Measurements from ENCODE around the gene SLC2A3. TPM values are rescaled to one million over a fixed set of nuclear protein-coding genes. Genes with fewer than 3 reads are reported as not detected.
"Not testable (repeated sequence)": the region's sequence is repeated elsewhere in the genome, so short reads cannot be mapped to it uniquely, and the experiment has no call there.

Gene SLC2A3
- polyA plus RNA-seq, 2 of the 4 experiments (the other 2 are of a cell fraction), result 13.3 to 52.4 TPM

DNA sequence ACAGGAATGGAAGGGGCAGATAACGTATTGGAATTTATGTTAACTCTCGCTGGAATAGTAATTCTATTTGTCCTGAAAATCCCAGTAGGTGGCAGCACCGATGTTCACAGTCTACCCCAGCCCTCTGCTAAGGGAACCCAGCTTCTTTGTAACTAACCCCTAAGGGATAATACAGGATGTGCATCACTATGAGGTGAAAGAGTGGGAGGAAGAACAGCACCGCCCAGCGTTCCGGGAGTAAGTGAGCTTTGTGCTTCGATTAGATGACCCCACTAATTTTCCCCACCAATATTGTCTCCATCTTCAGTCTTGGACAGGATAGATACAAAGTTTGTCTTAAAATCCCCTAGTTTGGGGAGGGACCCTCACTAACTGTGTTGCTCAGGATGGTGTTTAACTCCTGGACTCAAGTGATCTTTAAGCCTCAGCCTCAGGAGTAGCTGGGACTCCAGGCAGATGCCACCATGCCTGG, 2.7 kb downstream of the SLC2A3 start:
- peaks cover 14% of the 10 kb centered on the region for H3K4me1 ChIP-seq
- peak overlapping the region; percentile 74 for H3K4me2 ChIP-seq
- WGBS (ENCODE audit: missing lambda C conversion rate), result 2% methylated on average over 7 of the region's 7 CpGs
- FAIRE-seq (peak; percentile 93), ATAC-seq (peak; percentile 93 to 97), DNase-seq (ENCODE audit: low read depth in 1 of 2, low spot score in 1 of 2) (peak; percentile 90 to 94)
- CTCF ChIA-PET, result interaction anchor here (0.6 to 5.8 kb wide), 39 partner anchors 10 to 1048 kb away, joined by 3 to 66 read pairs (median 5); no protein-coding TSS in a partner anchor
- TF ChIP-seq, protein P1, sequence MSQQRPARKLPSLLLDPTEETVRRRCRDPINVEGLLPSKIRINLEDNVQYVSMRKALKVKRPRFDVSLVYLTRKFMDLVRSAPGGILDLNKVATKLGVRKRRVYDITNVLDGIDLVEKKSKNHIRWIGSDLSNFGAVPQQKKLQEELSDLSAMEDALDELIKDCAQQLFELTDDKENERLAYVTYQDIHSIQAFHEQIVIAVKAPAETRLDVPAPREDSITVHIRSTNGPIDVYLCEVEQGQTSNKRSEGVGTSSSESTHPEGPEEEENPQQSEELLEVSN (IDR thresholded peaks at IDR 0.05; ENCODE audit: borderline replicate concordance, low read depth), result no peak
- peak; percentile 87 for TF ChIP-seq SMC3 (IDR thresholded peaks at IDR 0.05)
- no peak for TF ChIP-seq ZSCAN20 (CRISPR knock-in tag; IDR thresholded peaks at IDR 0.05)
- TF ChIP-seq NFE2L2 (conservative IDR thresholded peaks at IDR 0.05; ENCODE audit: low read length), result no peak
- no peak for TF ChIP-seq POLR2AphosphoS2 (conservative IDR thresholded peaks at IDR 0.05; ENCODE audit: low read length)
- TF ChIP-seq, protein P2, sequence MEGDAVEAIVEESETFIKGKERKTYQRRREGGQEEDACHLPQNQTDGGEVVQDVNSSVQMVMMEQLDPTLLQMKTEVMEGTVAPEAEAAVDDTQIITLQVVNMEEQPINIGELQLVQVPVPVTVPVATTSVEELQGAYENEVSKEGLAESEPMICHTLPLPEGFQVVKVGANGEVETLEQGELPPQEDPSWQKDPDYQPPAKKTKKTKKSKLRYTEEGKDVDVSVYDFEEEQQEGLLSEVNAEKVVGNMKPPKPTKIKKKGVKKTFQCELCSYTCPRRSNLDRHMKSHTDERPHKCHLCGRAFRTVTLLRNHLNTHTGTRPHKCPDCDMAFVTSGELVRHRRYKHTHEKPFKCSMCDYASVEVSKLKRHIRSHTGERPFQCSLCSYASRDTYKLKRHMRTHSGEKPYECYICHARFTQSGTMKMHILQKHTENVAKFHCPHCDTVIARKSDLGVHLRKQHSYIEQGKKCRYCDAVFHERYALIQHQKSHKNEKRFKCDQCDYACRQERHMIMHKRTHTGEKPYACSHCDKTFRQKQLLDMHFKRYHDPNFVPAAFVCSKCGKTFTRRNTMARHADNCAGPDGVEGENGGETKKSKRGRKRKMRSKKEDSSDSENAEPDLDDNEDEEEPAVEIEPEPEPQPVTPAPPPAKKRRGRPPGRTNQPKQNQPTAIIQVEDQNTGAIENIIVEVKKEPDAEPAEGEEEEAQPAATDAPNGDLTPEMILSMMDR (IDR thresholded peaks at IDR 0.05), result peak; percentile 87
- no peak for TF ChIP-seq EHF (CRISPR knock-in tag; IDR thresholded peaks at IDR 0.05)
- peak; percentile 80 to 83 for TF ChIP-seq RAD21 (conservative IDR thresholded peaks at IDR 0.05 in 1 of 2, IDR thresholded peaks at IDR 0.05 in 1 of 2)
- TF ChIP-seq, protein P3, sequence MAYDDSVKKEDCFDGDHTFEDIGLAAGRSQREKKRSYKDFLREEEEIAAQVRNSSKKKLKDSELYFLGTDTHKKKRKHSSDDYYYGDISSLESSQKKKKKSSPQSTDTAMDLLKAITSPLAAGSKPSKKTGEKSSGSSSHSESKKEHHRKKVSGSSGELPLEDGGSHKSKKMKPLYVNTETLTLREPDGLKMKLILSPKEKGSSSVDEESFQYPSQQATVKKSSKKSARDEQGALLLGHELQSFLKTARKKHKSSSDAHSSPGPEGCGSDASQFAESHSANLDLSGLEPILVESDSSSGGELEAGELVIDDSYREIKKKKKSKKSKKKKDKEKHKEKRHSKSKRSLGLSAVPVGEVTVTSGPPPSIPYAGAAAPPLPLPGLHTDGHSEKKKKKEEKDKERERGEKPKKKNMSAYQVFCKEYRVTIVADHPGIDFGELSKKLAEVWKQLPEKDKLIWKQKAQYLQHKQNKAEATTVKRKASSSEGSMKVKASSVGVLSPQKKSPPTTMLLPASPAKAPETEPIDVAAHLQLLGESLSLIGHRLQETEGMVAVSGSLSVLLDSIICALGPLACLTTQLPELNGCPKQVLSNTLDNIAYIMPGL (CRISPR knock-in tag; IDR thresholded peaks at IDR 0.05; ENCODE audit: borderline replicate concordance), result no peak
- TF ChIP-seq RNF2 (IDR thresholded peaks at IDR 0.05; ENCODE audit: borderline replicate concordance, low read depth), result no peak
- no peak for TF ChIP-seq CBX8 (IDR thresholded peaks at IDR 0.05)
- TF ChIP-seq SREBF2 (IDR thresholded peaks at IDR 0.05), result no peak
- TF ChIP-seq, protein P4, sequence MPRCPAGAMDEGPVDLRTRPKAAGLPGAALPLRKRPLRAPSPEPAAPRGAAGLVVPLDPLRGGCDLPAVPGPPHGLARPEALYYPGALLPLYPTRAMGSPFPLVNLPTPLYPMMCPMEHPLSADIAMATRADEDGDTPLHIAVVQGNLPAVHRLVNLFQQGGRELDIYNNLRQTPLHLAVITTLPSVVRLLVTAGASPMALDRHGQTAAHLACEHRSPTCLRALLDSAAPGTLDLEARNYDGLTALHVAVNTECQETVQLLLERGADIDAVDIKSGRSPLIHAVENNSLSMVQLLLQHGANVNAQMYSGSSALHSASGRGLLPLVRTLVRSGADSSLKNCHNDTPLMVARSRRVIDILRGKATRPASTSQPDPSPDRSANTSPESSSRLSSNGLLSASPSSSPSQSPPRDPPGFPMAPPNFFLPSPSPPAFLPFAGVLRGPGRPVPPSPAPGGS (IDR thresholded peaks at IDR 0.05), result no peak
- POLR2A ChIA-PET, result interaction anchor here (0.6 to 1.9 kb wide), 4 partner anchors 27 to 94 kb away, joined by 3 to 15 read pairs (median 6); no protein-coding TSS in a partner anchor
- H3K4me3 ChIP-seq, result peak overlapping the region; percentile 51; the same call in 2 of the 3 replicates
- no peaks in the 10 kb centered on the region for H3K9me3 ChIP-seq
- H3K27ac ChIP-seq, result peak overlapping the region; percentile 31 to 79; a peak in 5 of 6 replicates

DNA sequence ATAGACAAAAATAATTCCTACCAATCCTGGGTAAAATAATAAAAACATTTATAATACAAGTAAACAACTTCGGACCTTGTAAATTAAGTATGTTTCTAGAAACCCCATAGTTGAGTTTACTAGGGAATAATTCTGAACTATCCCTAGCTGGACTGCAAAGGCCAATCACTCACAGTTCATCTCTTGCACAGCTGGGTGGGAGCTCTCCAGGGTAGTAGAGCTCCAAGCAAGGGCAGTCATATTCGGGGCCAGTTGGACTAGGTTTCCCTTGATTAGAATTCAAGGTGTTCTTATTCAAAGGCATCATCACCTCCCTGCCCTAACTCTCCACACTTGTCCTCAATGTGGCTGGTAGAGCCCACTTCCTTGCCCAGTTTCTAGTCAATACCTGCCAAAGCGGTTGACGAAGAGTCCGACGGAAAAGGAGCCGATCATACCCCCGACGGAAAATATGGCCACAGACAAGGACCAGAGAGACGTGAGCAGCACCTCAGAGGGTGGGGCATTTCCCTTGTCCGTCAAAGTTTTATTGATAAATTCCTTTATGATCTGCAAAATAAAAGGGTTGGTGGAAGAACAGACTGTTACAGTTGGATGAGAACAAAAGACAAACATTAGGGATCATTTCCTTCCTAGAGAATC, 3.3 kb downstream of the SLC2A3 start:
- not testable (repeated sequence) for ATAC-seq; H3K4me1 ChIP-seq; H3K27ac ChIP-seq; DNase-seq (ENCODE audit: low read depth in 1 of 2, low spot score in 1 of 2); H3K4me2 ChIP-seq; FAIRE-seq; H3K9me3 ChIP-seq; H3K4me3 ChIP-seq
- POLR2A ChIA-PET, result interaction anchor here (0.6 to 1.9 kb wide), 4 partner anchors 28 to 95 kb away, joined by 3 to 15 read pairs (median 6); no protein-coding TSS in a partner anchor
- 60% methylated on average over 11 of the region's 11 CpGs for WGBS (ENCODE audit: missing lambda C conversion rate)
- TF ChIP-seq, protein P5, sequence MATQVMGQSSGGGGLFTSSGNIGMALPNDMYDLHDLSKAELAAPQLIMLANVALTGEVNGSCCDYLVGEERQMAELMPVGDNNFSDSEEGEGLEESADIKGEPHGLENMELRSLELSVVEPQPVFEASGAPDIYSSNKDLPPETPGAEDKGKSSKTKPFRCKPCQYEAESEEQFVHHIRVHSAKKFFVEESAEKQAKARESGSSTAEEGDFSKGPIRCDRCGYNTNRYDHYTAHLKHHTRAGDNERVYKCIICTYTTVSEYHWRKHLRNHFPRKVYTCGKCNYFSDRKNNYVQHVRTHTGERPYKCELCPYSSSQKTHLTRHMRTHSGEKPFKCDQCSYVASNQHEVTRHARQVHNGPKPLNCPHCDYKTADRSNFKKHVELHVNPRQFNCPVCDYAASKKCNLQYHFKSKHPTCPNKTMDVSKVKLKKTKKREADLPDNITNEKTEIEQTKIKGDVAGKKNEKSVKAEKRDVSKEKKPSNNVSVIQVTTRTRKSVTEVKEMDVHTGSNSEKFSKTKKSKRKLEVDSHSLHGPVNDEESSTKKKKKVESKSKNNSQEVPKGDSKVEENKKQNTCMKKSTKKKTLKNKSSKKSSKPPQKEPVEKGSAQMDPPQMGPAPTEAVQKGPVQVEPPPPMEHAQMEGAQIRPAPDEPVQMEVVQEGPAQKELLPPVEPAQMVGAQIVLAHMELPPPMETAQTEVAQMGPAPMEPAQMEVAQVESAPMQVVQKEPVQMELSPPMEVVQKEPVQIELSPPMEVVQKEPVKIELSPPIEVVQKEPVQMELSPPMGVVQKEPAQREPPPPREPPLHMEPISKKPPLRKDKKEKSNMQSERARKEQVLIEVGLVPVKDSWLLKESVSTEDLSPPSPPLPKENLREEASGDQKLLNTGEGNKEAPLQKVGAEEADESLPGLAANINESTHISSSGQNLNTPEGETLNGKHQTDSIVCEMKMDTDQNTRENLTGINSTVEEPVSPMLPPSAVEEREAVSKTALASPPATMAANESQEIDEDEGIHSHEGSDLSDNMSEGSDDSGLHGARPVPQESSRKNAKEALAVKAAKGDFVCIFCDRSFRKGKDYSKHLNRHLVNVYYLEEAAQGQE (IDR thresholded peaks at IDR 0.05), result peak; percentile 49; the same call in 1 of the 2 replicates
- CTCF ChIA-PET, result interaction anchor here (0.6 to 5.8 kb wide), 33 partner anchors 10 to 315 kb away, joined by 3 to 66 read pairs (median 5); no protein-coding TSS in a partner anchor
